ENCODE results near the gene GALK2.
"Not testable (repeated sequence)": the region's sequence is repeated elsewhere in the genome, so short reads cannot be mapped to it uniquely, and the experiment has no call there.

Gene GALK2

DNA sequence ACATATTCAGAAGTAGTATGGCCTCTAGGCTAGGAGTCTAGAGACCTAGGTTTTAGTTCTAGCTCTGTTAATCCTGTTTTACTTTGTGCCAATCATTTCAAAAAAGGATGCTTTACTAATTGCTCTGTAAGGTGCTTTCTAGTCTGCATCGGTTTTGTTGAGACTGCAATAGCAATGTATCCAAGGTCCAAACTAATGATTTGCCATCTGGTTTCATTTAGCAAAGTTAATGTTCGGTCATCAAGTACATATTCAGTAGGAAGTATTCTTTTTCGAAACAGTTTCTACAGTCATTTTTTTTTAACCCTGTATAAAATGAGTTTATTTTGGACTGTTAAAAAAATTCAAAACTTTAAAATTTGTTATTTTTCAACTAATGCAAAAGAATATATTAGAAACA, 2.0 kb upstream of the GALK2 start:
- DNase-seq, result no peak

DNA sequence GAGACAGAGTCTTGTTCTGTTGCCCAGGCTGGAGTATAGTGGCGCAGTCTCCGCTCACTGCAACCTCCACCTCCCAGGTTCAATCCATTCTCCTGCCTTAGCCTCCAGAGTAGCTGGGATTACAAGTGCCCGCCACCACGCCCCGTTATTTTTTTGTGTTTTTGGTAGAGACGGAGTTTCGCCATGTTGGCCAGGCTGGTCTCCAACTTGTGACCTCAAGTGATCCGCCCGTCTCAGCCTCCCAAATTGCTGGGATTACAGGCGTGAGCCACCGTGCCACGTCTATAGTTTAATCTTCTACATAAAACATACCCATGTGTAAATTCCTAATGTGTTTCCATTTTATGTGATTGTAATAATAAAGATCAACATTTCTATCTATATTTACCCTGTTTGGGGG, 1.7 kb downstream of the GALK2 start:
- no peak for DNase-seq

DNA sequence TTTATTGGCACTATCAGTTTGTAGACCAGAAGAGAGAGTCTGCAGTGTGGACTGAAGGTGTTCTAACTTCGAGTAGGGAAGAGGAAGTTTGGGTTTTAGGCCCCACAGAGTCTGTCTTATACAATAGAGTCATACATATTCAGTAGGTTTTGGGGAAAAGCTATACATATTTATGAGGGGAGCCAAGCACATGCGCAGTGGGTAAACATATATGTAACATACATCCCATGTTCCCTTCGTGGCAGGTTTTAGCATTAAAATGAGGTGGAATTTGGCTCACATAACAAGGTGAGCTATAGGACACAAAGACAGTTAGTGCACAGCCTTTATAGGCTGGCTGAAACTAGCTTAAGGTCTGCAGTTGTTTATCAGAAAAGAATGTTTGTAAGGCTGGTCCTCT, 4.9 kb downstream of the GALK2 start:
- no peak for DNase-seq

DNA sequence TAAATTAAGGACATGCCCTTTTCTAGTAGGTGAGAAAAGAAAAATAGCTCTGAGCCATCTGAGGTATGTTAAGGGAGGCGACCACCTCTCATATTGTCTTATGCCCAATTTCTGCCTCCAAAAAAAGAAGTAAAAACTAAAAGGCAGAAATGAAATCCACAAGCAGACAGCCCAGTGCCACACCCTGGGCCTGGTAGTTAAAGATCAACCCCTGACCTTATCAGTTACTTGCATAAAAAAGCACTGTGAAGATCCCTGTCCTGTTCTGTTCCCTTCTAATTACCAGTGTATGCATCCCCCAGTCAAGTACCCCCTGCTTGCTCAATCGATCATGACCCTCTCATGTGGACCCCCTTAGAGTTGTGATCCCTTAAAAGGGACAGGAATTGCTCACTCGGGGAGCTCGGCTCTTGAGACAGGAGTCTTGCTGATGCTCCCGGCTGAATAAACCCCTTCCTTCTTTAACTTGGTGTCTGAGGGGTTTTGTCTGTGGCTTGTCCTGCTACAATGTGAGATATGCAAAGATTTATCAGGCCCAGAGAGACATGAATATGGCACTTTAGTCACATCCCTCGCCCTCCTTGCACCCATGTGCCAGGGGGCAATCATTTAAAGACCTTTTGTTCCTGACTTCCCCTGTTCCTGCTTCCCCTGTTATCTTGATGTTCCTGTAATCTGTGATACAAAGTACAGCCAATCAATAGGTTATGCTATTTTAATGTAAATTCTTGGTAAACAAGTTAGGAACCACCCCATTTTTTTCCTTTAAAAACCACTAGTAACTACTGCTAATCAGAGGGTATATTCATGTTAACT, 5.7 kb downstream of the GALK2 start:
- not testable (repeated sequence) for DNase-seq

DNA sequence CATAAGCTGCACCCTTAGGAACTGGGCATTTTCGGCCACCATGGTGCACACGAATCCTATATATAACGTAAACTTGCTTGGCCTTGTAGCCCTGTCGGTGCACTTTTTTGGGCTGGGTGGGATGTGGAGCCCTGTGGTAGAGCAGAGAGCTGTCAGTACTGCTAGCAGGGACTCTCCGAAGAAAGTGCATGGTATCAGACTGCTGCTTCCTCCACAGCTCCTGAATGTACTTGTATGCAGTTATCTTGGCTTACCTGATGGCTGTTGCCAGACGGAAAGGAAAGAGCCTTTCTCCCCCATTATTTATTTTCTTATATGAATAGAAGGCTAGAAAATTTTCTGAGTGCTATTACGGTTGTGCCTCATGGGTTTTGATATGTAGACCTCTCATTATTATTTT, 8.4 kb downstream of the GALK2 start:
- no peak for DNase-seq

DNA sequence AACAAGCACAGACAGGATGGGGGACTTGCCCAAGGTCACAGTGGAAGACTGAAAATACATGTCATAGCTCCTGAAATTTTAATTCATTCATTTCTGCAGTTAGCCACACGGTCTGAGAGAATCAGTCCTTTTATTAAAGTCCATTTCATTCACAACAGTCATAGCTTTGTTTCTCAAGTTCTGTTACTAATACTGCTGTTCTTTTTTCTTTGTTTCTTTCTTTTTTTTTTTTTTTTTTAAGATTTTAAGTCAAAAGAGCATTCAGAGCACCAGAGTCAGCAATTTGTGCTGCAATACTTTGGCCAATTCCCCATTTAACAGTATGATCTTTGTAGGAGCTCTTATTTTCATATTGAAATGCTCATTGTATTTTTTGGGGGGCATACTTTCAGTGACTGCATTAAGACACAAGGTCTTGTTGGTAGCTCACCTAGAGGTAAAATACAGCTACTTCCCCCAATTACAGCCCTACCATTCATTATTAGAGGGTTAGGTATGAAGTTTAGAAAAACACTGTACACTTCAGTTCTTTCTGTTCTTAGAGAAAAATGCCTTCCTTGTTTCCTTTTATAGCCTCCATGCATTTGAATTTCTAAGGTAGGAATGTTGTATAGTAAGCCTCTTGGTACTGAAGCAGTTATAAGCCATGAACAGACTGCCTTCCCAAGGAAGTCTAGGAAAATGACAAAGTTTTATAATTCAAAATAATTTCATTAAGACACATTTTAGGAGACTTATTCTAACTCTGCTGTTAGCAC, 9.6 kb downstream of the GALK2 start:
- no peak for DNase-seq

DNA sequence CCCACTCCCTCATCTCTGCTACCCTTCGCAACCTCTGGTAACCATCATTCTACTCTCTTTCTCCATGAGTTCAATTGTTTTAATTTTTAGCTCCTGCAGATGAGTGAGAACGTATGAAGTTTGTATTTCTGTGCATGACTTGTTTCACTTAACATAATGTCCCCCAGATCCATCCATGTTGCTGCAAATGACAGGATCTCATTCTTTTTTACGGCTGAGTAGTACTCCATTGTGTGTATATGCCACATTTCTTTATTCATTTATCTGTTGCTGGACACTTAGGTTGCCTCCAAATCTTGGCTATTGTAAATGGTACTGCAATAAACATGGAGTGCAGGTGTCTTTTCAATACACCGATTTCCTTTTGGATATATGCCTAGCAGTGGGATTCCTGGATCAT, 12.1 kb downstream of the GALK2 start:
- DNase-seq, result no peak

DNA sequence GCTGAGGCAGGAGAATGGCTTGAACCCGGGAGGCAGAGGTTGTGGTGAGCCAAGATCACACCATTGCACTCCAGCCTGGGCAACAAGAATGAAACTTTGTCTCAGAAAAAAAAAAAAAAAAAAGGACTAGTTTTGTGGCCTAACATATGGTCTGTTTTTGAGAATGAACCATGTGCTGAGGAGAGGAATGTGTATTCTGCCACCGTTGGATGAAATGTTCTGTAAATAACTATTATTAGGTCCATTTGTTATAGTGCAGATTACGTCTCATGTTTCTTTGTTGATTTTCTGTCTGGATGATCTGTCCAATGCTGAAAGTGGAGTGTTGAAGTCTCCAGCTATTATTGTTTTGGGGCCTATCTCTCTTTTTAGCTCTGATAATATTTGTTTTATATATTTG, 13.7 kb downstream of the GALK2 start:
- not testable (repeated sequence) for DNase-seq

DNA sequence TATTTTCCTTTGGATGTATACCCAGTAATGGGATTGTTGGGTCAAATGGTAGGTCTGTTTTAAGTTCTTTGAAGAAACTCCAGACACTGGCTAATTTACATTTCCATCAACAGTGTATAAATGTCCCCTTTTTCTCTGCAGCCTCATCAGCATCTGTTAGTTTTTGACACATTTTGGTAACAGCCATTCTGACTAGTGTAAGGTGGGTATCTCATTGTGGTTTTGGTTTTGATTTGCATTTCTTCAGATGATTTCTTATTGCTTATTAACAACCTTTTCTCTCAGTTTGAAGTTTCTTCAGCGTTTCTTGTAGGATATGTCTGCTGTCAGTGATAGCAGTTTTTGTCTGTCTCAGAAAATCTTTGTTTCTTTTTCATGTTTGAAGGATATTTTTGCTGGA, 15.4 kb downstream of the GALK2 start:
- DNase-seq, result no peak

DNA sequence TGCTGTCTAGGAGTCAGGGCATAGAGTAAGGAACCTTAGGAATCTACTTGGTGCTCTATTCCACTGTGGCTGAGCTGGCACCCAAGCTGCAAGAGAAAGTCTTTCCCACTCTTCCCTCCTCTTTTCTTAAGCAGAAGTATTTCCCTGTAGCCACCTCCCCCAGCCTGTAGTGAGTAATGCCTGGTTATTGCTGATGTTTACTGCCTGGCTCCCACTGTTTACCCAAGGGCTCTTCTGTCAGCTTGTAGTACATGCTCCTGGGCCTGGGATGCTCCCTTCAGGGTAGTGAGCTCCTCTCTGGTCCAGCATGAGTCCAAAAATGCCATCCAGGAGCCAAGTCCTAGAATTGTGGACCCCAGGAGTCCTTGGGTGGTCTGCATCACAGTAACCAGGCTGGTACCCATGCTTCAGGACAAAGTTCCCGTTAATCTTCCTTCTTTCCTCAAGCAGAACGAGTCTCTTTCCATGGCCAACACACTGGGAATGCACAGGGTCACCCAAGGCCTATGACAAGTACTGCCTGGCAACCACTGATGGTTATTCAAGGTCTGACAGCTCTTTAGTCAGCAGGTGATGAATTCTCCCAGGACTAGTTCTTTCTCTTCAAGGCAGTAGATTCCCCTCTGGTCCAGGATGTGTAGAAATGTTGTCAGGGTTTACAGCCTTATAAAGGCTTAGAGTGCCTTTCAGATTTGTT, 17.6 kb downstream of the GALK2 start:
- DNase-seq, result no peak

DNA sequence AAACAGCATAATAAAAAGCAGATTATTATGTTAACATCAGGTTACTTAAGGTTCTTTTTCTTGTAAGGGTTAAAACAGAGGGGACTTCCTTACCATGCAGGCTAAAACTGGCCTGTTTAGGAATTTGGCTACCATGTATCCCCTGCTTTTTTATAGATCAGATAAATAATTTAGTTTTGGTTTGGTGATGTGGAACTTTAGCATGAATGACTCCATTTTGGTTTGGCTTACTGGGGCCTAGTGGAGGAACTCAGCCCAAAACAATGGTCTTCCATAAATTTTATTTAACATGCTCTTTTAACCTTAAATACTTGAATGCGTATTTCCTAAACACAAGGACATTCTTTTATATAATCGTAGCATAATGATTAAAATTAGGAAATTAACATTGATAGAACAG, 18.9 kb downstream of the GALK2 start:
- no peak for DNase-seq

DNA sequence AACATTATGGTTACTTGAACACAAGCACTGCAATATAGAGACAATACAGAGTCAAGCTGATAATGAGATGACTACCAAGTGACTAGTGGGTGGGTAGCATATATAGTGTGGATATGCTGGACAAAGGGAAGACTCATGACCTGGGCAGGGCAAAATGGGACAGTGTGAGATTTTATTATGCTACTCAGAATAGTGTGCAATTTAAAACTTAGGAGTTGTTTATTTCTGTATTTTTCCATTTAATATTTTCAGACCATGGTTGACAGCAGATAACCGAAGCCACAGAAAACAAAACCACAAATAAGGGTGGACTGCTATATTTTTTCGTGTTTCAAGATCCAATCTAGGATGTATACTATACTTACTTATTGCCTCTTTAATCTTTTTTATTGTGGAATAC, 19.6 kb downstream of the GALK2 start:
- no peak for DNase-seq

DNA sequence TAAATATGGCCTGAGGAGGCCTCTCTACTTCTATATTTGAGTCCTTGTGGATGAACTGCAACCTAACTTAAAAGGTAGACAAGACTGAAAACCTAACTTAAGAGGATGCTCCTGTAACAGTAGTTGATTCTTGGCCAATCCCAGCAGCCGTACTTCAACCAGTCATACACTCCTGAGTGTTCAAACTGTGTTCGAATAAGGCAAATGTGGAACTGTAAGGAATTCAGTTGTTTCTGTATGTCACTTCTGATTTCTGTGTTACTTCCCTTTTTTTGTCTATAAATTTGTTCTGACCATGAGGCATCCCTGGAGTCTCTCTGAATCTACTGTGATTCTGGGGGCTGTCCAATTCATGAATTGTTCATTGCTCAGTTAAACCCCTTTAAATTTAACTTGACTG, 20.5 kb downstream of the GALK2 start:
- no peak for DNase-seq

DNA sequence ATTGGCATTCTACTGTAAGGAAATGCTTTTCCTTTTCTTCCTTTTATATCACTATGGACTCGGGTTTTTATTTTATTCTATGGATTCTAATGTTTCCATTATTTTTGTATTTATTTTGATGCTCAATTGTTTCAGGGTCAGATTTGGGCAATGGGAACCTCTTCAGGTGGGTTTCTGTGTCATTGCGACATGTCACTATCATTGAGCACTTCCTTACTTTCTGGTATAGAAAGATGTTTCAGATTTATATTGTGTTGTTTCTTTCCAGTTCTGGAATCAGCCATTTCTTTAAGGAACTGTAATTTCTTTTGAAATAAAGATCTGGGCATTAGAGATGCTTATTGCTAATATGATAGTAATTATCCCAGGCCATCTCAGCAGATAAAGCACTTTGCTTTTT, 21.8 kb downstream of the GALK2 start:
- no peak for DNase-seq

DNA sequence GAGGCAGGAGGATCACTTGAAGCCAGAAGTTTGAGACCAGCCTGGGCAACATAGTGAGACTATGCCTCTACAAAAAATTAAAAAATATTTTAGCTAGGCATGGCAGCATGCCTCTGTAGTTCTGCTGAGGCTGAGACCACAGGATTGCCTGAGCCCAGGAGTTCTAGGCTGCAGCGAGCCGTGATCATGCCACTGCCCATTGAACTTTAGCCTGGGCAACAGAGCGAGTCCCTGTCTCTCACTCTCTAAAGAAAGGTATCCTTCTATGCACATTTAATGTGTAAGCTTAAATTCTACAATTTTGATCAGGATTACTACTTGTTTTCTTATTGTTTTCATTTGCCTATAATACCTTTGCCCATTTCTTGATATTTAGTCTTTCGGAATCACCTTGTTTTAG, 26.8 kb downstream of the GALK2 start:
- DNase-seq, result no peak

DNA sequence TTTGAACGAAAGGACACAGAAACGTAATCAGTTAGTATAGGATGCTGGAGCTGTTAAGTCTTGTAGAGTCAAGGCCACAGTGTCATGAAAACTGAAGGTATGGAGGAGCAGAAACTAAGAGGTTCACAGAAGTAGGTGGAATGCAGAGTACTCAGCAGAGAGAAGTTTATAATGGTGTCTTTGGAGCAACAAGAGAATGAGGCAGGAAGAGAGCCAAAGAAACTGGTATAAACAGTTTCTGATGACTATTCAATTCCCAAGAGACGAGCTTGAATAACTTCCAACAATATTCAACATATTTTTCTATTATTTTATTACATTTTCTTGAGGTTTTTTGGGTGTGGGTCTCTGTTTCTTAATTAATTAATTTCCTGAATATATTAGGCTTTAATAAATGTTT, 29.6 kb downstream of the GALK2 start:
- no peak for DNase-seq

DNA sequence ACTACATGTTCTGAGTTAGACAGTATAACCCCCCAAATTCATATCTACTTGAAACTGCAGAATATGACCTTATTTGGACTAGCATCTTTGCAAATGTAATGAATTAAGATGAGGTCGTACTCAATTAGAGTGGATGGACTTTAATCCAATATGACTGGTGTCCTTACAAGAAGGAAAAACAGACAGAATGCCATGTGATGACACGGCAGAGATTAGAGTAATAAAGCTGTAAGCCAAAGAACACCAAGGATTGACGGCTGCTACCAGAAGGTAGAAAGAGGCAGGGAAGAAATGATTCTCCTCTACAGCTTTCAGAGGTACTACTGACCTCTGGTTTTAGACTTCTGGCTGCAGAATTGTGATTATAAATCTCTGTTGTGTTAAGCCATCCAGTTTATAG, 30.3 kb downstream of the GALK2 start:
- DNase-seq, result no peak

DNA sequence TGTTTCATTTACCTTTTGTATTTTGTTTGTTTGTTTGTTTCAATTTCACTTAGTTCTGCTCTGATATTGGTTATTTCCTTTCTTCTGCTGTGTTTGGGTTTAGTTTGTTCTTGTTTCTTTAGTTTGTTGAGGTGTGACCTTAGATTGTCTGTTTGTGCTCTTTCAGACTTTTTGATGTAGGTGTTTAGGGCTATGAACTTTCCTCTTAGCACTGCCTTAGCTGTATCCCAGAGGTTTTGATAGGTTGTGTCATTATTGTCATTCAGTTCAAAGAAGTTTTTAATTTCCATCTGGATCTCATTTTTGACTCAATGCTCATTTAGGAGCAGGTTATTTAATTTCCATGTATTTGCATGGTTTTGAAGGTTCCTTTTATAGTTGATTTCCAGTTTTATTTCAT, 38.1 kb downstream of the GALK2 start:
- DNase-seq, result not testable (repeated sequence)

DNA sequence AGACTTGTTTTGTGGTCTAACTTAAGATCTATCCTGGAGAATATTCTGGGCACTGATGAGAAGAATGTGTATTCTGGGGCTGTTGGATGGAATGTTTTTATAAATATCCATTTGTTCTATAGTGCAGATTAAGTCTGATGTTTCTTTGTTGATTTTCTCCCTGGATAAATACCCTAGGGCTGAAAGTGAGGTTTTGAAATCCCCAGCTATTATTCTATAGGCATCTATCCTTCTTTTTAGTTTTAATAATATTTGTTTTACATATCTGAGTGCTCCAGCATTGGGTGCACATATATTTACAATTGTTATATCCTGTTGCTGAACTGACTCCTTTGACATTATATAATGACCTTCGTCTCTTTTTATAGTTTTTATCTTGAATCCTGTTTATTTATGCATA, 42.9 kb downstream of the GALK2 start:
- no peak for DNase-seq

DNA sequence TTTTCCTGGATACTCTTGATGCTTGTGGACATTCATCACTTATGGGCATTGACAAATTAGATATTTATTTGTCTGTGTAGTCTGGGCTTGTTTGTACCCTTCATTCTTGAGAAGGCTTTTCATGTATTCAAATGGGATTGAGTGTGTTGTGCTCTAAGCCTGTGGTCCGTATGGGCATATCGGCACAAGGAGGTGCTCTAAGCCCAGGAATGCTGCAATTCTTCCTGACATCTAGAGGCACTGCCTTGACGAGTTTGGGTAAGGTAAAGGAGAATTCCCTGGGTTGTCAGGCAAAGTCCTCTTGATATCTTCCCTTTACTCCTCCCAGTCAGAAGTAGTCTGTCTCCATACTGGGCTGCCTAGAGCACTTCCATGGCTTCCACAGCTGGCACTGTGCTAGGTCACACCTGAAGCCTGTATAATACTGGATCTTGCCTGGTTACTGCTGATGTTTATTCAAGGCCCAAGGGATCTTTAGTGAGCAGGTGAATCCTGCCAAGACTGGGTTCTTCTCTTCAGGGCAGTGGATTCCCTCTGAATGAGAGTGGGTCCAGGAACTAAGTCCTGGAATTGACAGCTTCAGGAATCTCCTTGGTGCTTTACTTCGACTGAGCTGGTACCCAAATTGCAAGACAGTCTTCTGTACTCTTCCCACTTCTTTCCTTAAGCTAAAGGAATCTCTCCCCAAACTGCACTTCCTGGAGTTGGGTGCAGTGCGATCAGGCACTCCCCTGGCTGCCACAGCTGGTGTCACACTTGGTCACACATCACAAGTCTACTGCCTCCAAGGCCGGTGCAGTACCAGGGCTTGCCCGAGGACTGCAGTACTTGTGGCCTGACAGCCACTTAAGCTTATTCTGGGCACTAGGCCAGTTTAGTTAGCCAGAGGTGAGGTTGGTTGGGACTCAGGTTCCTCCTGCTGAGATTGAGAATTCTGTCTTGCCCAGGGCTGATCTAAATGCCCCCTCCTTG, 46.0 kb downstream of the GALK2 start:
- no peak for DNase-seq

DNA sequence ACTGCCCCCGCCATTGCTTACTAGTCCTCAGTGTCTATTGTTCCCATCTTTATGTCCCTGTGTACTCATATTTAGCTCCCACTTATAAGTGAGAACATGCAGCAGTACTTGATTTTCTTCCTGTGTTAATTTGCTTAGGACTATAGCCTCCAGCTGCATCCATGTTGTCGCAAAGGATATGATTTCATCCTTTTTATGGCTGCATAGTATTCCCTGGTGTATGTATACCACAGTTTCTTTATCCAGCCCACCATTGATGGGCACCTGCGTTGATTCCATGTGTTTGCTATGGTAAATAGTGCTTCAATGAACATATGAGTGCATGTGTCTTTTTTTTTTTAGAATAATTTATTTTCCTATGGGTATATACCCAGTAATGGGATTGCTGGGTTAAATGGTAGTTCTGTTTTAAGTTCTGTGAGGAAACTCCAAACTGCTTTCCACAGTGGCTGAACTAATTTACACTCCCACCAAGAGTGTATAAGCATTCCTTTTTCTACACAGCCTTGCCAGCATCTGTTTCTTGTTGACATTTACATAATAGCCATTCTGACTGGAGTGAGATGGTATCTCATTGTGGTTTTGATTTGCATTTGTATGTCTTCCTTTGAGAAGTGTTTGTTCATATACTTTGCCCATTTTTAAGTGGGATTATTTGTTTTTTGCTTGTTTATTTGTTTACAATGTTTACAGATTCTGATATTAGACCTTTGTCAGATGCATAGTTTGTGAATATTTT, 53.7 kb downstream of the GALK2 start:
- no peak for DNase-seq

Measured in NCI-H1417 treated with DMSO at 0.1 percent for 48 hours (cell line).